Epithelial cell of esophagus (primary cell): ENCODE results near the gene NFX1.

Experiments
- DNase-seq: peaks from one replicate; pipeline ENCODE4 v3.0.0; 2010; ENCODE audit warnings: low read depth
- H3K4me3 ChIP-seq: 2 replicates; pipeline ENCODE4 v1.5.1; 2011; ENCODE audit warnings: mild to moderate bottlenecking, low read length, control low read depth
- TF ChIP-seq, protein P1 (sequence below): IDR thresholded peaks from 2 replicates; pipeline ENCODE4 v1.5.1; 2011; ENCODE audit warnings: low read depth, mild to moderate bottlenecking, low read length, control low read depth, inconsistent platforms; ENCODE audit not compliant: insufficient read depth; ENCODE audit errors: missing control alignments

NFX1 gene

GRCh38 chr9:33290247-33291030 is at the start of gene NFX1:
Gene NFX1, plus strand, starts transcription at chr9:33290516. Its CDS starts 57 bp downstream, at chr9:33290573.
- DNase-seq, result peak; percentile 99
- peak within 1 kb of the TSS; percentile 94 for H3K4me3 ChIP-seq
- TF ChIP-seq, protein P1, sequence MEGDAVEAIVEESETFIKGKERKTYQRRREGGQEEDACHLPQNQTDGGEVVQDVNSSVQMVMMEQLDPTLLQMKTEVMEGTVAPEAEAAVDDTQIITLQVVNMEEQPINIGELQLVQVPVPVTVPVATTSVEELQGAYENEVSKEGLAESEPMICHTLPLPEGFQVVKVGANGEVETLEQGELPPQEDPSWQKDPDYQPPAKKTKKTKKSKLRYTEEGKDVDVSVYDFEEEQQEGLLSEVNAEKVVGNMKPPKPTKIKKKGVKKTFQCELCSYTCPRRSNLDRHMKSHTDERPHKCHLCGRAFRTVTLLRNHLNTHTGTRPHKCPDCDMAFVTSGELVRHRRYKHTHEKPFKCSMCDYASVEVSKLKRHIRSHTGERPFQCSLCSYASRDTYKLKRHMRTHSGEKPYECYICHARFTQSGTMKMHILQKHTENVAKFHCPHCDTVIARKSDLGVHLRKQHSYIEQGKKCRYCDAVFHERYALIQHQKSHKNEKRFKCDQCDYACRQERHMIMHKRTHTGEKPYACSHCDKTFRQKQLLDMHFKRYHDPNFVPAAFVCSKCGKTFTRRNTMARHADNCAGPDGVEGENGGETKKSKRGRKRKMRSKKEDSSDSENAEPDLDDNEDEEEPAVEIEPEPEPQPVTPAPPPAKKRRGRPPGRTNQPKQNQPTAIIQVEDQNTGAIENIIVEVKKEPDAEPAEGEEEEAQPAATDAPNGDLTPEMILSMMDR, result no peak

DNA sequence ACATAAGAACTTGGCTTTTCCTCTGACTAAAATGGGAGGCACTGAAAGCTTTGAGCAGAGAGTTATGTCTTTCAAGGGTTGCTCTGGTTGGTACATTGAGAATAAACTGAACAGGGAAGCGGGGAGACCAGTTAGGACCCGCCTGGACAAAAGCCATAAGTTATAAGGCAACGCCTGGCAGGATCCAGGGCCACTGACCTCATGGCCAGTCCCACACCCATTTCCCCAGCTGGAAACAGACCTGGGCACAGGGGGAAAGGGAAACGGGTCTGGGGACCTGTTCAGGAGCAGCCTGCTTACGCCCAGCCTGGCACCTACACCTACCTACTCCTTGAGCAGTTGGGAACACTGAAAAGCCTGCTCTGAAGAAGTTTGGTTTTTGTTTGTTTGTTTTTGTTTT is 49.0 kb upstream of the NFX1 start:
- no peak overlapping the region for H3K4me3 ChIP-seq
- TF ChIP-seq, protein P1, result no peak

DNA sequence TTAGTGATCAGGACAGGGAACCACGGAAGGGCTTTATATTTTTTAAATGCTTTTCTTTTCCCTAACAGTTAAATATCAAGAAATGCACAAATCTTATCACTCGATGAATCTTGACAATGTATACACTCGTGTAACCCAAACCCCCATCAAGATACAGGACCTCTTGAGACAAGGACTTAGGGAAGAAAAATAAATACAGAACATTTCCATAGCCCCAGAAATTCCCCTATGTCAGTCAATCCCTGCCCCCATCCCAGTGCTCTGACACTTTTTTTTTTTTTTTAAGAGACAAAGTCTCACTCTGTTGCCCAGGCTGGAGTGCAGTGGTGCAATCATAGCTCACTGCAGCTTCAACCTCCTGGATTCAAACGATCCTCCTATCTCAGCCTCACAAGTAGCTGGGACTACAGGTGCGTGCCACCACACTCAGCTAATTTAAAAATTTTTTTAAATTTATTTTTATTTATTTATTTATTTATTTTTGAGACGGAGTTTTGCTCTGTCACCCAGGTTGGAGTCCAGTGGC is 47.6 kb upstream of the NFX1 start:
- TF ChIP-seq, protein P1, result no peak
- H3K4me3 ChIP-seq, result no peak overlapping the region
- no peak for DNase-seq

More for the DNA sequence above, 49.0 kb upstream of the NFX1 start:
- no peak for DNase-seq

- no peak for DNase-seq
- TF ChIP-seq, protein P1, result no peak
- H3K4me3 ChIP-seq, result no peak overlapping the region
Measured at GRCh38 chr9:33244137-33244784, 46.1 kb upstream of the NFX1 start.

DNA sequence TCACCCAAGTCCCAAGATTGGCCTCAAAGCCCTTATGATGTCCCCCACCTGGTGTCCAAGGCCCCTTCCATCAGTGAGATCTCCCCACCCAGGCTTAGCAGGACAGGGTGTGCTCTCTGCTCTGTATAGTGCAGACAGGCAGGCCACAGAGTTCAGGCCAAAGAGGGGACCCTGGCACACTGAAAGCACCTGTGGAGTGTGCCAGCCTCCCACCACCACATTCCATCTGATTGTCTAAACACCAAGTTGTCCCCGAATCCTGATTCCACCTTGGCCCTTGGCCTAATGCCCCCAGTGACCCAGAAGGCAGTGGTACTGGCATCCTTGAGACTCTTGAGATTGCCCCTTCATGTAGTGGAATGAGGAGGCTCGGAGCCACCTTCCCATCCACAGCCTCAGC is 45.0 kb upstream of the NFX1 start:
- H3K4me3 ChIP-seq, result no peak overlapping the region
- DNase-seq, result no peak
- TF ChIP-seq, protein P1, result no peak

- no peak for DNase-seq
- TF ChIP-seq, protein P1, result no peak
- H3K4me3 ChIP-seq, result no peak overlapping the region
Measured at GRCh38 chr9:33246269-33246860, 44.0 kb upstream of the NFX1 start.
